Measurements from ENCODE around the gene EYA4. TPM values are rescaled to one million over a fixed set of nuclear protein-coding genes. Genes with fewer than 3 reads are reported as not detected.
A peak's percentile ranks its signal among the peaks of the same experiment; 100 is the strongest.

Gene EYA4
- total and polyA plus RNA-seq, 5 donors from 2014 or later: not detected

GRCh38 chr6:133380047-133380446 is 138.9 kb downstream of the EYA4 start:
- Mint-ChIP-seq H3K4me3 (no peak overlapping the region), H3K27ac (peak overlapping the region in 1 of 3 donors; percentile 16), H3K27me3 (peaks cover 7% of the 10 kb centered on the region), H3K9me3 (peaks cover 0 to 4% (median 0%) of the 10 kb centered on the region in 7 donors), H3K36me3 (no peaks in the 10 kb centered on the region), H3K4me1 (no peaks in the 10 kb centered on the region)
- Histone ChIP-seq H3K9me3 (ENCODE audit: control insufficient read depth in 2 of 2, low read length in 2 of 2) (no peaks in the 10 kb centered on the region), H3K4me1 (ENCODE audit: control insufficient read depth, insufficient read depth, low read length, poor library complexity, severe bottlenecking) (no peaks in the 10 kb centered on the region), H3K4me3 (ENCODE audit: low read depth, low read length) (no peak overlapping the region), H3K27ac (ENCODE audit: insufficient read depth, low read length, poor library complexity, severe bottlenecking) (no peak overlapping the region), H3K36me3 (ENCODE audit: control insufficient read depth, insufficient read depth, low read length) (no peaks in the 10 kb centered on the region), H3K27me3 (ENCODE audit: control insufficient read depth, insufficient read depth, low read length) (no peaks in the 10 kb centered on the region)
- ATAC-seq (ENCODE audit: low read depth in 2 of 2) (no peak), DNase-seq (no peak)

- no peaks in the 10 kb centered on the region for H3K36me3 Mint-ChIP-seq
- no peak overlapping the region for H3K4me3 ChIP-seq (ENCODE audit: low read depth, low read length)
- H3K27ac ChIP-seq (ENCODE audit: insufficient read depth, low read length, poor library complexity, severe bottlenecking): no peak overlapping the region
- H3K27me3 Mint-ChIP-seq: peaks cover 7% of the 10 kb centered on the region
- DNase-seq: no peak
- H3K4me1 Mint-ChIP-seq: no peaks in the 10 kb centered on the region
- H3K27me3 ChIP-seq (ENCODE audit: control insufficient read depth, insufficient read depth, low read length): no peaks in the 10 kb centered on the region
- H3K9me3 Mint-ChIP-seq: peaks cover 0 to 4% (median 0%) of the 10 kb centered on the region in 7 donors
- no peaks in the 10 kb centered on the region for H3K9me3 ChIP-seq (ENCODE audit: control insufficient read depth in 2 of 2, low read length in 2 of 2)
- H3K4me3 Mint-ChIP-seq: no peak overlapping the region
- no peak for ATAC-seq (ENCODE audit: low read depth in 2 of 2)
- no peak overlapping the region for H3K27ac Mint-ChIP-seq
- H3K4me1 ChIP-seq (ENCODE audit: control insufficient read depth, insufficient read depth, low read length, poor library complexity, severe bottlenecking): no peaks in the 10 kb centered on the region
- no peaks in the 10 kb centered on the region for H3K36me3 ChIP-seq (ENCODE audit: control insufficient read depth, insufficient read depth, low read length)
These were observed 139.6 kb downstream of the EYA4 start for GRCh38 chr6:133380723-133381122.

- Mint-ChIP-seq H3K4me1 (no peaks in the 10 kb centered on the region), H3K4me3 (no peak overlapping the region), H3K27ac (no peak overlapping the region), H3K27me3 (no peaks in the 10 kb centered on the region), H3K9me3 (peaks cover 0 to 1% (median 0%) of the 10 kb centered on the region in 7 donors), H3K36me3 (no peaks in the 10 kb centered on the region)
- H3K4me1 ChIP-seq (ENCODE audit: control insufficient read depth, insufficient read depth, low read length, poor library complexity, severe bottlenecking): no peaks in the 10 kb centered on the region
- H3K9me3 ChIP-seq (ENCODE audit: control insufficient read depth in 2 of 2, low read length in 2 of 2): no peaks in the 10 kb centered on the region
- no peak for DNase-seq
- no peak overlapping the region for H3K27ac ChIP-seq (ENCODE audit: insufficient read depth, low read length, poor library complexity, severe bottlenecking)
- H3K36me3 ChIP-seq (ENCODE audit: control insufficient read depth, insufficient read depth, low read length): no peaks in the 10 kb centered on the region
- H3K4me3 ChIP-seq (ENCODE audit: low read depth, low read length): no peak overlapping the region
- H3K27me3 ChIP-seq (ENCODE audit: control insufficient read depth, insufficient read depth, low read length): no peaks in the 10 kb centered on the region
- ATAC-seq (ENCODE audit: low read depth in 2 of 2): no peak
These were observed 147.6 kb downstream of the EYA4 start for GRCh38 chr6:133388731-133389130.

GRCh38 chr6:133390168-133390567 is 149.0 kb downstream of the EYA4 start:
- Mint-ChIP-seq H3K27ac (no peak overlapping the region), H3K36me3 (no peaks in the 10 kb centered on the region), H3K4me1 (no peaks in the 10 kb centered on the region), H3K27me3 (no peaks in the 10 kb centered on the region), H3K4me3 (no peak overlapping the region), H3K9me3 (peaks cover 0 to 1% (median 0%) of the 10 kb centered on the region in 7 donors)
- DNase-seq (no peak), ATAC-seq (ENCODE audit: low read depth in 2 of 2) (no peak)
- Histone ChIP-seq H3K27ac (ENCODE audit: insufficient read depth, low read length, poor library complexity, severe bottlenecking) (no peak overlapping the region), H3K9me3 (ENCODE audit: control insufficient read depth in 2 of 2, low read length in 2 of 2) (no peaks in the 10 kb centered on the region), H3K4me1 (ENCODE audit: control insufficient read depth, insufficient read depth, low read length, poor library complexity, severe bottlenecking) (no peaks in the 10 kb centered on the region), H3K36me3 (ENCODE audit: control insufficient read depth, insufficient read depth, low read length) (no peaks in the 10 kb centered on the region), H3K27me3 (ENCODE audit: control insufficient read depth, insufficient read depth, low read length) (no peaks in the 10 kb centered on the region), H3K4me3 (ENCODE audit: low read depth, low read length) (no peak overlapping the region)

- Mint-ChIP-seq H3K27me3 (no peaks in the 10 kb centered on the region), H3K4me3 (no peak overlapping the region), H3K27ac (no peak overlapping the region), H3K9me3 (peaks cover 0 to 5% (median 0%) of the 10 kb centered on the region in 7 donors), H3K36me3 (no peaks in the 10 kb centered on the region), H3K4me1 (no peaks in the 10 kb centered on the region)
- Histone ChIP-seq H3K27ac (ENCODE audit: insufficient read depth, low read length, poor library complexity, severe bottlenecking) (no peak overlapping the region), H3K27me3 (ENCODE audit: control insufficient read depth, insufficient read depth, low read length) (no peaks in the 10 kb centered on the region), H3K9me3 (ENCODE audit: control insufficient read depth in 2 of 2, low read length in 2 of 2) (no peaks in the 10 kb centered on the region), H3K4me3 (ENCODE audit: low read depth, low read length) (no peak overlapping the region), H3K4me1 (ENCODE audit: control insufficient read depth, insufficient read depth, low read length, poor library complexity, severe bottlenecking) (no peaks in the 10 kb centered on the region), H3K36me3 (ENCODE audit: control insufficient read depth, insufficient read depth, low read length) (no peaks in the 10 kb centered on the region)
- no peak for DNase-seq
- no peak for ATAC-seq (ENCODE audit: low read depth in 2 of 2)
These were observed 150.9 kb downstream of the EYA4 start for GRCh38 chr6:133392015-133392414.

- H3K27me3 ChIP-seq (ENCODE audit: control insufficient read depth, insufficient read depth, low read length): no peaks in the 10 kb centered on the region
- Mint-ChIP-seq H3K27ac (no peak overlapping the region), H3K36me3 (no peaks in the 10 kb centered on the region), H3K4me1 (no peaks in the 10 kb centered on the region), H3K4me3 (no peak overlapping the region), H3K9me3 (peaks cover 0 to 5% (median 0%) of the 10 kb centered on the region in 7 donors), H3K27me3 (no peaks in the 10 kb centered on the region)
- H3K36me3 ChIP-seq (ENCODE audit: control insufficient read depth, insufficient read depth, low read length): no peaks in the 10 kb centered on the region
- no peak overlapping the region for H3K4me3 ChIP-seq (ENCODE audit: low read depth, low read length)
- no peaks in the 10 kb centered on the region for H3K4me1 ChIP-seq (ENCODE audit: control insufficient read depth, insufficient read depth, low read length, poor library complexity, severe bottlenecking)
- H3K27ac ChIP-seq (ENCODE audit: insufficient read depth, low read length, poor library complexity, severe bottlenecking): no peak overlapping the region
- ATAC-seq (ENCODE audit: low read depth in 2 of 2): no peak
- no peak for DNase-seq
- H3K9me3 ChIP-seq (ENCODE audit: control insufficient read depth in 2 of 2, low read length in 2 of 2): no peaks in the 10 kb centered on the region
These were observed 151.5 kb downstream of the EYA4 start for GRCh38 chr6:133392641-133393040.

- no peaks in the 10 kb centered on the region for H3K4me1 Mint-ChIP-seq
- no peak overlapping the region for H3K27ac Mint-ChIP-seq
- H3K4me1 ChIP-seq (ENCODE audit: control insufficient read depth, insufficient read depth, low read length, poor library complexity, severe bottlenecking): no peaks in the 10 kb centered on the region
- no peak overlapping the region for H3K27ac ChIP-seq (ENCODE audit: insufficient read depth, low read length, poor library complexity, severe bottlenecking)
- no peak for DNase-seq
- ATAC-seq (ENCODE audit: low read depth in 2 of 2): no peak
- H3K4me3 Mint-ChIP-seq: no peak overlapping the region
- no peak overlapping the region for H3K4me3 ChIP-seq (ENCODE audit: low read depth, low read length)
- no peaks in the 10 kb centered on the region for H3K36me3 ChIP-seq (ENCODE audit: control insufficient read depth, insufficient read depth, low read length)
- H3K9me3 ChIP-seq (ENCODE audit: control insufficient read depth in 2 of 2, low read length in 2 of 2): no peaks in the 10 kb centered on the region
- H3K36me3 Mint-ChIP-seq: no peaks in the 10 kb centered on the region
- H3K27me3 Mint-ChIP-seq: no peaks in the 10 kb centered on the region
- H3K9me3 Mint-ChIP-seq: peaks cover 0 to 5% (median 0%) of the 10 kb centered on the region in 7 donors
- no peaks in the 10 kb centered on the region for H3K27me3 ChIP-seq (ENCODE audit: control insufficient read depth, insufficient read depth, low read length)
These were observed 152.7 kb downstream of the EYA4 start for GRCh38 chr6:133393891-133394290.

GRCh38 chr6:133394630-133395029 is 153.5 kb downstream of the EYA4 start:
- Histone ChIP-seq H3K4me3 (ENCODE audit: low read depth, low read length) (no peak overlapping the region), H3K36me3 (ENCODE audit: control insufficient read depth, insufficient read depth, low read length) (no peaks in the 10 kb centered on the region), H3K4me1 (ENCODE audit: control insufficient read depth, insufficient read depth, low read length, poor library complexity, severe bottlenecking) (no peaks in the 10 kb centered on the region), H3K27ac (ENCODE audit: insufficient read depth, low read length, poor library complexity, severe bottlenecking) (no peak overlapping the region), H3K27me3 (ENCODE audit: control insufficient read depth, insufficient read depth, low read length) (no peaks in the 10 kb centered on the region), H3K9me3 (ENCODE audit: control insufficient read depth in 2 of 2, low read length in 2 of 2) (no peaks in the 10 kb centered on the region)
- Mint-ChIP-seq H3K4me1 (no peaks in the 10 kb centered on the region), H3K9me3 (peaks cover 0 to 5% (median 0%) of the 10 kb centered on the region in 7 donors), H3K27me3 (no peaks in the 10 kb centered on the region), H3K36me3 (no peaks in the 10 kb centered on the region), H3K27ac (no peak overlapping the region), H3K4me3 (no peak overlapping the region)
- DNase-seq (no peak), ATAC-seq (ENCODE audit: low read depth in 2 of 2) (no peak)
